K562 (cell line): ENCODE measurements around the gene SNAI1.

Experiments used
- ETS2 ChIP-seq: IDR thresholded peaks from 2 replicates; pipeline ENCODE4 v1.6.1; 2016; ENCODE audit warnings: borderline replicate concordance, missing genetic modification characterization, mild to moderate bottlenecking, moderate library complexity, missing compliant biosample characterization; ENCODE audit not compliant: poor library complexity, severe bottlenecking
- SPI1 ChIP-seq: IDR thresholded peaks from 2 replicates; pipeline ENCODE4 v1.6.1; 2011; ENCODE audit warnings: low read depth, low read length, control low read depth, borderline replicate concordance
- TBL1XR1 ChIP-seq, 2 experiments: IDR thresholded peaks; 2 replicates each; pipeline ENCODE4 v1.6.1; 2012; ENCODE audit warnings: improper control_type of control experiment in 2 of 2, low read length in 2 of 2, mild to moderate bottlenecking in 1 of 2

DNA sequence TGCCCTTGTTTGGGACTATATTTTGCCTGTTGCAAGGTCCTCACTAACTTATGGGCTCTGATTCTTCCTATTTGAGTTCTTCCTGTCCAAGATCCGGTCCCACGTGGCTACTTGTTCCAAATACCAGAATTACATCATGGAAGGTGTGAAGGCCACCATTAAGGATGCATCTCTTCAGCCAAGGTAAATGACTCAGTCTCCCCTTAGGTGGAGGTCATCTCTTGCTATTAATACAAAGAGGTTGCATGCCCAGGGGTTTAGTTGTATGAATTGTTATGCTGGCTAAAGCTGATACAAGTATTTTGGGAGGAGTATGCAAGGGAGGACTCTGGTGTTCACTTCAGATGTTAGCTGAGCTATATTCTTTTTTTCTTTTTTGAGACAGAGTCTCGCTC is 37.5 kb upstream of the SNAI1 start:
- TF ChIP-seq TBL1XR1 (IDR thresholded peaks at IDR 0.05; ENCODE audit: low read length in 2 of 2) (no peak), SPI1 (no peak), ETS2 (tag) (no peak)
